ENCODE measurements around the gene MNAT1.
"Not testable (repeated sequence)": the region's sequence is repeated elsewhere in the genome, so short reads cannot be mapped to it uniquely, and the experiment has no call there.

The MNAT1 gene

GRCh38 chr14:60807971-60808370 is 73.4 kb downstream of the MNAT1 start:
- Histone ChIP-seq H3K4me1 (ENCODE audit: insufficient read depth, low read length) (no peaks in the 10 kb centered on the region), H3K27ac (ENCODE audit: low read depth, low read length) (no peak overlapping the region), H3K27me3 (ENCODE audit: insufficient read depth, low read length) (no peaks in the 10 kb centered on the region), H3K9ac (ENCODE audit: low read depth, low read length) (no peak overlapping the region), H3K9me3 (ENCODE audit: insufficient read depth, low read depth, low read length) (no peaks in the 10 kb centered on the region), H3K36me3 (ENCODE audit: insufficient read depth, low read length) (peaks cover 19% of the 10 kb centered on the region), H3K4me3 (ENCODE audit: low read length) (no peak overlapping the region)
- WGBS: 95% methylated on average over 2 of the region's 3 CpGs

- WGBS: 94% methylated on average over 7 of the region's 7 CpGs
- H3K36me3 ChIP-seq (ENCODE audit: insufficient read depth, low read length): peaks cover 47% of the 10 kb centered on the region
Observed at GRCh38 chr14:60812987-60813386, 78.4 kb downstream of the MNAT1 start.

GRCh38 chr14:60815371-60815770 is 80.8 kb downstream of the MNAT1 start:
- H3K9me3 ChIP-seq (ENCODE audit: insufficient read depth, low read depth, low read length): no peaks in the 10 kb centered on the region
- no peaks in the 10 kb centered on the region for H3K27me3 ChIP-seq (ENCODE audit: insufficient read depth, low read length)
- no peaks in the 10 kb centered on the region for H3K4me1 ChIP-seq (ENCODE audit: insufficient read depth, low read length)
- 97% methylated on average over 4 of the region's 4 CpGs for WGBS
- no peak overlapping the region for H3K4me3 ChIP-seq (ENCODE audit: low read length)
- H3K27ac ChIP-seq (ENCODE audit: low read depth, low read length): no peak overlapping the region
- H3K9ac ChIP-seq (ENCODE audit: low read depth, low read length): no peak overlapping the region
- peaks cover 57% of the 10 kb centered on the region for H3K36me3 ChIP-seq (ENCODE audit: insufficient read depth, low read length)

More at GRCh38 chr14:60812987-60813386, 78.4 kb downstream of the MNAT1 start:
- no peak overlapping the region for H3K27ac ChIP-seq (ENCODE audit: low read depth, low read length)
- H3K4me3 ChIP-seq (ENCODE audit: low read length): no peak overlapping the region
- no peaks in the 10 kb centered on the region for H3K27me3 ChIP-seq (ENCODE audit: insufficient read depth, low read length)
- H3K9ac ChIP-seq (ENCODE audit: low read depth, low read length): no peak overlapping the region
- no peaks in the 10 kb centered on the region for H3K4me1 ChIP-seq (ENCODE audit: insufficient read depth, low read length)
- no peaks in the 10 kb centered on the region for H3K9me3 ChIP-seq (ENCODE audit: insufficient read depth, low read depth, low read length)

- Histone ChIP-seq H3K36me3 (ENCODE audit: insufficient read depth, low read length) (peaks cover 57% of the 10 kb centered on the region), H3K9ac (ENCODE audit: low read depth, low read length) (no peak overlapping the region), H3K4me3 (ENCODE audit: low read length) (no peak overlapping the region), H3K9me3 (ENCODE audit: insufficient read depth, low read depth, low read length) (no peaks in the 10 kb centered on the region), H3K27me3 (ENCODE audit: insufficient read depth, low read length) (no peaks in the 10 kb centered on the region), H3K4me1 (ENCODE audit: insufficient read depth, low read length) (no peaks in the 10 kb centered on the region), H3K27ac (ENCODE audit: low read depth, low read length) (no peak overlapping the region)
- no CpG with 5 or more reads among the region's 1 CpG for WGBS
Observed at GRCh38 chr14:60817113-60817512, 82.6 kb downstream of the MNAT1 start.

GRCh38 chr14:60819575-60819974 is 85.0 kb downstream of the MNAT1 start:
- no peak overlapping the region for H3K4me3 ChIP-seq (ENCODE audit: low read length)
- no peak overlapping the region for H3K27ac ChIP-seq (ENCODE audit: low read depth, low read length)
- peaks cover 34% of the 10 kb centered on the region; the same call in 1 of the 2 replicates for H3K36me3 ChIP-seq (ENCODE audit: insufficient read depth, low read length)
- no peaks in the 10 kb centered on the region for H3K9me3 ChIP-seq (ENCODE audit: insufficient read depth, low read depth, low read length)
- WGBS: 96% methylated on average over 3 of the region's 4 CpGs
- H3K9ac ChIP-seq (ENCODE audit: low read depth, low read length): no peak overlapping the region
- H3K27me3 ChIP-seq (ENCODE audit: insufficient read depth, low read length): no peaks in the 10 kb centered on the region
- no peaks in the 10 kb centered on the region for H3K4me1 ChIP-seq (ENCODE audit: insufficient read depth, low read length)

- 93% methylated on average over 5 of the region's 5 CpGs for WGBS
- Histone ChIP-seq H3K4me3 (ENCODE audit: low read length) (no peak overlapping the region), H3K9ac (ENCODE audit: low read depth, low read length) (no peak overlapping the region), H3K27me3 (ENCODE audit: insufficient read depth, low read length) (no peaks in the 10 kb centered on the region), H3K36me3 (ENCODE audit: insufficient read depth, low read length) (peaks cover 15% of the 10 kb centered on the region), H3K9me3 (ENCODE audit: insufficient read depth, low read depth, low read length) (no peaks in the 10 kb centered on the region), H3K4me1 (ENCODE audit: insufficient read depth, low read length) (no peaks in the 10 kb centered on the region), H3K27ac (ENCODE audit: low read depth, low read length) (no peak overlapping the region)
Observed at GRCh38 chr14:60838601-60839000, 104.0 kb downstream of the MNAT1 start.

GRCh38 chr14:60839057-60839456 is 104.5 kb downstream of the MNAT1 start:
- WGBS: 85% methylated on average over 2 of the region's 2 CpGs
- H3K27ac ChIP-seq (ENCODE audit: low read depth, low read length): no peak overlapping the region
- no peaks in the 10 kb centered on the region for H3K9me3 ChIP-seq (ENCODE audit: insufficient read depth, low read depth, low read length)
- H3K9ac ChIP-seq (ENCODE audit: low read depth, low read length): no peak overlapping the region
- no peaks in the 10 kb centered on the region for H3K4me1 ChIP-seq (ENCODE audit: insufficient read depth, low read length)
- H3K27me3 ChIP-seq (ENCODE audit: insufficient read depth, low read length): no peaks in the 10 kb centered on the region
- H3K4me3 ChIP-seq (ENCODE audit: low read length): no peak overlapping the region
- H3K36me3 ChIP-seq (ENCODE audit: insufficient read depth, low read length): peaks cover 15% of the 10 kb centered on the region

- peaks cover 15% of the 10 kb centered on the region for H3K36me3 ChIP-seq (ENCODE audit: insufficient read depth, low read length)
- no peak overlapping the region for H3K27ac ChIP-seq (ENCODE audit: low read depth, low read length)
- no peak overlapping the region for H3K9ac ChIP-seq (ENCODE audit: low read depth, low read length)
- WGBS: 95% methylated on average over 11 of the region's 11 CpGs
- no peaks in the 10 kb centered on the region for H3K27me3 ChIP-seq (ENCODE audit: insufficient read depth, low read length)
- no peaks in the 10 kb centered on the region for H3K9me3 ChIP-seq (ENCODE audit: insufficient read depth, low read depth, low read length)
- H3K4me3 ChIP-seq (ENCODE audit: low read length): no peak overlapping the region
- no peaks in the 10 kb centered on the region for H3K4me1 ChIP-seq (ENCODE audit: insufficient read depth, low read length)
Observed at GRCh38 chr14:60839657-60840056, 105.1 kb downstream of the MNAT1 start.

GRCh38 chr14:60840313-60840712 is 105.8 kb downstream of the MNAT1 start:
- Histone ChIP-seq H3K9ac (ENCODE audit: low read depth, low read length) (no peak overlapping the region), H3K27me3 (ENCODE audit: insufficient read depth, low read length) (no peaks in the 10 kb centered on the region), H3K9me3 (ENCODE audit: insufficient read depth, low read depth, low read length) (no peaks in the 10 kb centered on the region), H3K4me1 (ENCODE audit: insufficient read depth, low read length) (no peaks in the 10 kb centered on the region), H3K4me3 (ENCODE audit: low read length) (no peak overlapping the region), H3K36me3 (ENCODE audit: insufficient read depth, low read length) (peaks cover 15% of the 10 kb centered on the region), H3K27ac (ENCODE audit: low read depth, low read length) (no peak overlapping the region)
- 93% methylated on average over 1 of the region's 1 CpG for WGBS

GRCh38 chr14:60845523-60845922 is 111.0 kb downstream of the MNAT1 start:
- Histone ChIP-seq H3K9ac (ENCODE audit: low read depth, low read length) (no peak overlapping the region), H3K9me3 (ENCODE audit: insufficient read depth, low read depth, low read length) (peaks cover 21% of the 10 kb centered on the region), H3K27ac (ENCODE audit: low read depth, low read length) (no peak overlapping the region), H3K27me3 (ENCODE audit: insufficient read depth, low read length) (no peaks in the 10 kb centered on the region), H3K4me3 (ENCODE audit: low read length) (no peak overlapping the region), H3K36me3 (ENCODE audit: insufficient read depth, low read length) (peaks cover 22% of the 10 kb centered on the region; the same call in 1 of the 2 replicates), H3K4me1 (ENCODE audit: insufficient read depth, low read length) (no peaks in the 10 kb centered on the region)
- WGBS: no CpG with 5 or more reads among the region's 1 CpG

- Histone ChIP-seq H3K9me3 (ENCODE audit: insufficient read depth, low read depth, low read length) (peaks cover 21% of the 10 kb centered on the region), H3K4me1 (ENCODE audit: insufficient read depth, low read length) (no peaks in the 10 kb centered on the region), H3K9ac (ENCODE audit: low read depth, low read length) (no peak overlapping the region), H3K4me3 (ENCODE audit: low read length) (no peak overlapping the region), H3K27ac (ENCODE audit: low read depth, low read length) (no peak overlapping the region), H3K36me3 (ENCODE audit: insufficient read depth, low read length) (peaks cover 28% of the 10 kb centered on the region; the same call in 1 of the 2 replicates), H3K27me3 (ENCODE audit: insufficient read depth, low read length) (no peaks in the 10 kb centered on the region)
- 95% methylated on average over 2 of the region's 2 CpGs for WGBS
Observed at GRCh38 chr14:60848066-60848465, 113.5 kb downstream of the MNAT1 start.

- not testable (repeated sequence) for H3K9ac ChIP-seq (ENCODE audit: low read depth, low read length); H3K27ac ChIP-seq (ENCODE audit: low read depth, low read length); H3K4me1 ChIP-seq (ENCODE audit: insufficient read depth, low read length); H3K4me3 ChIP-seq (ENCODE audit: low read length); H3K27me3 ChIP-seq (ENCODE audit: insufficient read depth, low read length)
- H3K9me3 ChIP-seq (ENCODE audit: insufficient read depth, low read depth, low read length): peaks cover 21% of the 10 kb centered on the region
- H3K36me3 ChIP-seq (ENCODE audit: insufficient read depth, low read length): peaks cover 25% of the 10 kb centered on the region
- WGBS: 96% methylated on average over 4 of the region's 5 CpGs
Observed at GRCh38 chr14:60851692-60852091, 117.1 kb downstream of the MNAT1 start.

Measured in HUES64 (cell line).